NCI-H1105 treated with DMSO at 0.1 percent for 48 hours (cell line): ENCODE measurements around the gene NUP214.
"Not testable (repeated sequence)": the region's sequence is repeated elsewhere in the genome, so short reads cannot be mapped to it uniquely, and the experiment has no call there.

ENCODE experiments used
- DNase-seq: peaks from one replicate; lab custom pipeline; 2025; lab: John Stamatoyannopoulos, UW

Gene NUP214

DNA sequence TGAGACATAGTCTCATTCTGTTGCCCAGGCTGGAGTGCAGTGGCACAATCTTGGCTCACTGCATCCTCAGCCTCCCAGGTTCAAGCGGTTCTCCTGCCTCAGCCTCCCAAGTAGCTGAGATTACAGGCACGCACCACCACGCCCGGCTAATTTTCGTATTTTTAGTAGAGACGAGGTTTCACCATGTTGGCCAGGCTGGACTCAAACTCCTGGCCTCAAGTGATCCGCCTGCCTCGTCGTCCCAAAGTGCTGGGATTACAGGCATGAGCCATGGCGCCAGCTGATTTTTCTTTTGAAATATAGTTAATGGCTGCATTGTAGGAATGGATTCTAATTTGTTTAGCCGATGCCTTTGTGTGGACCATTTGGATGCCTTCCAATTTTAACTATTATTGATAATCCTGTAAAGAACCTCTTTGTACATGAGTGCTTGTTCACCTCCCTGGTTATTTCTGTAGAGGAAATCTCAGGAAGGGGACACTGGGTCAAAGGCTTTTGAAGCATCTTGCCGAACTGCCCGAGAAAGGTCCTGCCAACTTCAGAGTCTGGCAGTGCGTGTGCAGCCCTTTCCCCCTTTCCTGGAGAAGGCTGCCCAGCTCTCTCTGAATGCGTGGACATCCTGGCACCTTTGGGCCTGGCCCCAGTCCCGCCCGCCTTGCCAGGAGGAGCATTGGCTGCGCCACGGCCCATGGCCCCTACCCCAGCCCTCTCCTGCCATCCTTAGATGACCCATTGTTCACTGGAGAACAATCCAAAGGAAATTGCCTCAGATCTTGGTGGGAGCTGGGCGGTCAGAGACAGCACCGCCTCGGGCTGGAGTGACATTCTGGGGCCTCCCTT, 8.9 kb upstream of the NUP214 start:
- no peak for DNase-seq

DNA sequence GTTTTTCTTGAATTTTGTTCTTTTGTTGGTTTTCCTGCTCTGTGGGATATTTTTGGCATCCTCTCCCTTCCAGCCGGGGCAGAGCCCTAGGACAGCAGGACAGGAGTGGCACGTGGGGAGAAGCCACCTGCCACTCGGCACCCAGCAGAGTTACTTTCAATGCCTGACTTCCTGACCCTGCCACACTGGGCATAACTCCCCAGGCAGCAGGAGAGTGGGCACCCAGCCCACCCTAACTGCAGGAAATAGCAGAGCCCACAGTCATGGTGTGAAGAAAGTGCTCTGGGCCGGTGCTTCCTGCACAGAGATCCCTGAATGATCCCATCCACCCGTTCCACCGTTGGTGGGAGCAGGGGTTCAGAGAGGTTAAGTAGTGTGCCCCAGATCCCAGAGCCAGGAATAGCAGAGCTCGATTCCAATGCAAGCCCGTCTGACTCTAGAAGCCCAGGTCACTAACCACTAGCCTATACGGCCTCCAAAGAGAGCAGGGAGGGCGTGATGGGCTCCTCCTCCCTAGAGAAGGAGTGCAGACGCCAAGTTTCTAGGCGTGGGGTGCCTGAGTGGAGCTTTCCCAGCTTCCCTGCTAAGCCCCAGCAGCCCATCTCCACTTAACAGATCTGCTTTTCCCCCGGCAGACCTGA, 8.1 kb upstream of the NUP214 start:
- DNase-seq = no peak

DNA sequence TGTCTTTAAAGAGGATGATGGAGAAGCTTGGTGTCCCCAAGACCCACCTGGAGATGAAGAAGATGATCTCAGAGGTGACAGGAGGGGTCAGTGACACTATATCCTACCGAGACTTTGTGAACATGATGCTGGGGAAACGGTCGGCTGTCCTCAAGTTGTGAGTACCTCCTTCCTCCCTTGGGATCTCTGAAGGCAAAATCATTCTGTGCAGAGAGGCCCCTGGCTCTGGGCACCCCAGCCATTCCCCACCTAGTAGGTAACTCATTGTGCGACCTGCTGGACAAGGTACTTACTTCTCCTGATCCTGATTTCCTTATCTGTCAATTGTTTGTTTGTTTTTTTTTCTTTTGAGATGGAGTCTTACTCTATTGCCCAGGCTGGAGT, 7.6 kb upstream of the NUP214 start:
- DNase-seq = no peak

DNA sequence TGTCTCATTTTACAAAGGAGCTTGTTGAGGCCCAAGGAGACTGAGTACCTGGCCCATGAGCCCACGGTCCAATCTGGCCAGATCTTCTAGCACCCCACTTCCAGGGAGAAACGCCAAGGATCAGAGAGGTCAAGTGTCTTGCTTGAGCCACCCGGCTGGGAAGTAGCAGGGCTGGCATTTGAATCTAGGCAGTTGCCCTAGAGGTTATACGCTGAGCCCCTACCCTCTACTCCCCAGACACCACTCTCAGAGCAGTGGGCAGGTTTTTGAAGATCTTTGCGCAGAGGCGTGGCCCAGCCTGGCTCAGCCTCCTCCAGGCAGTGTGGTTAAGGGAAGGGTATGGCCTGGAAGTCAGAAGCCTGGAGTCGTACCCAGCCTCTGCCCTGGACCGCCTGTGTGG, 5.8 kb upstream of the NUP214 start:
- DNase-seq = no peak

DNA sequence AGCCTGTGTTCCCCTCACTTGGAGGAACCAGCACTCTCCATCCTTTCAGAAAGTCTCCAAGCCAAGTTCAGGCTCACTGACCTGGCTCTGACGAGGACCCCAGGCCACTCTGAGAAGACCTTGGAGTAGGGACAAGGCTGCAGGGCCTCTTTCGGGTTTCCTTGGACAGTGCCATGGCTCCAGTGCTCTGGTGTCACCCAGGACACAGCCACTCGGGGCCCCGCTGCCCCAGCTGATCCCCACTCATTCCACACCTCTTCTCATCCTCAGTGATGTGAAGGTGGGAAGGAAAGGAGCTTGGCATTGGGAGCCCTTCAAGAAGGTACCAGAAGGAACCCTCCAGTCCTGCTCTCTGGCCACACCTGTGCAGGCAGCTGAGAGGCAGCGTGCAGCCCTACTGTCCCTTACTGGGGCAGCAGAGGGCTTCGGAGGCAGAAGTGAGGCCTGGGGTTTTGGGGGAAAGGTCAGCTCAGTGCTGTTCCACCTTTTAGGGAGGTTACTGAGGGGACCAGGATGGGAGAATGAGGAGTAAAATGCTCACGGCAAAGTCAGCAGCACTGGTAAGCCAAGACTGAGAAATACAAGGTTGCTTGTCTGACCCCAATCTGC, 4.7 kb upstream of the NUP214 start:
- no peak for DNase-seq

DNA sequence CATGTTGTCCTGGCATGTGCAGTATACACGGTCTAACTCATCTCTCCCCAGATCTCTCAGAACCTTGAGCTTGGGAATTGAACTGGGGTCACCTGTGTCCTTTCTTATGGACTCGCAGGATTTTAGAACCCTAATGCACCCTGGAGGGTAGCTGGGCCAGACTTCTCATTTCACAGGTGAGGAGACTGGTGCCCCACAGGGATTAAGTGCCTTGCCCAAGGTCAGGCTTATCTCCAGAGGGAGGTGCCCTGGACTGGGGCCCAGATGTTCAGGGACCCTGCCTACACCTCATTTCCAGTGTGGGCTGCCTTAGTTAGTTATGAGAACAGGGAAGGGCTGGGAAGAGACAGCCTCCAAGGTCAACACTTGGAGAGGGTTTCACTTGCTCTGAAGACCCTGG, 4.0 kb upstream of the NUP214 start:
- DNase-seq = no peak

DNA sequence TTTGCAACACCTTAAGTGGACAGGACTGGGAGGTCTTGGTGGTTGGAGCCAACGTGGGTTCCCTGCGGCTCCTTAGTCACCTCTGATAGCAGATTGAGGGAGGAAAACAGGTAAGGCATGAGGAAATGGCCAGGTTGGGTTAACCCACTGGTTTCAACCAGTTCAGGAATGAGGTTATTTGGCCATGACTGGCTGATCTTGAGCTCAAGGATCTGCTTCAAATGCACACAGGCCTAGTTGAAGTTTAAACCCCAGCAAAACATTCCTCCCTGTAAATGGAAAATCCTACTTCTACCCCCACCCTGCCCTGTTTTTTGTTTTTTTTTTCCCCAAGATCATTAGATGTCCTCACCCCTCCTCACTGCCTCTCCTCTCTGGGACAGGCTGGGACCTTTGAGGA, 3.2 kb upstream of the NUP214 start:
- no peak for DNase-seq

DNA sequence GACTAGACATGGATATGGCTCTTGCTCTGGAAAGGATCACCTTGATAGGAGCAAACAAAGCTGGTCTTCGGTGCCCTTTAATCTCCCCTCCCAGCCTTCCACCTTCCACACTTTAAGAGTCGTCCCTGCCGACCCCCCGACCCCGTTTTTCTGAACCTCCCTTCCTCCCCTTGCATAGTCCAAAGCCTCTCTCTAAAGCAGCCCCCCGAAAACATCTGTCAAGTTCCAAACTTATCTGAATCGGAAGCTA, 423 bp upstream of the NUP214 start:
- DNase-seq = no peak

DNA sequence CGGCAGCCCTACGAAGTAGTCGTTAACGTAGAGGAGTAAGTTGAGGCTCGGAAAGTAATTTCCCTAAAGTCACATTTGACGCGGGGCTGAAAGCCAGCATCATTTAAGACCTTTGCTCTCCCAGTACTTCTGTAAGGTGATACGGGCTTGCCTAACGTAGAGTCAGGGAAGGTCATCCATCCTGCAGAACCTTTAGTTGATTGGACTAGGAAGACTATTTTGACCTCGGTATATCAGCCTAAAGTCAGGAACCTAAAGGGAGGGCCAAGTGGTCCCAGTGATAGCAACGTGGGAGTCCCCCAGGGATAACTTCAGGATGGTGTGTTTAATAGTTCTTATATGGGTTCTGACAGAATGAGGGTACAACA, 657 bp downstream of the NUP214 start:
- no peak for DNase-seq

DNA sequence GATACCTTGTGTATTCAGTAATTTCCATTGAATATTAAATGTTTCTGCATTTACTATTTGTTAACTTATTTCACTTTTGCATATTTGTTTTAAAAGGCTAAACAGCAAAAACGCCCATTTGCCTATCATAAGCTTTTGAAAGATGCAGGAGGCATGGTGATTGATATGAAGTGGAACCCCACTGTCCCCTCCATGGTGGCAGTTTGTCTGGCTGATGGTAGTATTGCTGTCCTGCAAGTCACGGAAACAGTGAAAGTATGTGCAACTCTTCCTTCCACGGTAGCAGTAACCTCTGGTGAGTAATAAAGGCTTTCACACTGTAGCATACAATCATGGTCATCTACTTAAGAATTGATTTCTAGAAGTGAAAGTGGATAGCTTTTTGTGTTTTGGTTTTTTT, 3.8 kb downstream of the NUP214 start:
- DNase-seq = no peak

DNA sequence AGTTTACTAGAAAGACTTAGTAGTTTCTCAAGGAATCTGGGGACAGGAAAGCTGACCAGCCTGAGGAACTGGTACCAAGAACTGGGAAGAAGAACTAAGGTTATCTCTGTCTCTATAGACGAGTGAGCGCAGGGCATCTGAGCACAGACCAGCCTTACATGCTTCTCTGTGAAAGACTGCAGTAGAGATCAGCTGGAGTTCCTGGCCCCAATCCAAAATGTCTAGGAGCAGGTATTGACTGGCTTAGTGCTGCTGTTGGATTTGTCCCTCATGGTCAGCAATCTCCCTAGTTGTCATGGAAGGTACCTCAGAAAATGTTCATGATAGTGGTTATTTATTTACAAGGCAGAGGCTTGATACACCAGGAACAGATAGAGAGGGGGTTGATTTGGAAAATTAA, 13.3 kb downstream of the NUP214 start:
- DNase-seq = no peak

DNA sequence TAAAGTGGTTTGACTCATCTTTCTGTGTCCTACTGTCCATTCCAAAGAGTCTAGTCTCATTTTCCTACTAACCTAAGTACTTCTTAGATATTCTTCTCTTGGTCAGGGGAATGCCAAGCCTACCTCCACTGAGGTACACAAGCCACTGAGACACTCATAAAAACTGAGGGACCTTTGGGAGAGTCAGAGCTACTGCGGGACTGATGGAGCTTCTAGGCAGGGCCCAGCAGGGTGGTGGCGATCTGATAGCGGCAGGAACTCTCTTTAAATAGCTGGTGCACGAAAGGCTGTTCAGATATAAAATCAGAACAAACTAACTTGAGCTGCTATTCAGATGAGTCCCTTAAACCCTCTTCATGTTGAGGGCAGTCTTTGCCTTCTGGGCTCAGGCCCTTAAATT, 14.7 kb downstream of the NUP214 start:
- DNase-seq = no peak

DNA sequence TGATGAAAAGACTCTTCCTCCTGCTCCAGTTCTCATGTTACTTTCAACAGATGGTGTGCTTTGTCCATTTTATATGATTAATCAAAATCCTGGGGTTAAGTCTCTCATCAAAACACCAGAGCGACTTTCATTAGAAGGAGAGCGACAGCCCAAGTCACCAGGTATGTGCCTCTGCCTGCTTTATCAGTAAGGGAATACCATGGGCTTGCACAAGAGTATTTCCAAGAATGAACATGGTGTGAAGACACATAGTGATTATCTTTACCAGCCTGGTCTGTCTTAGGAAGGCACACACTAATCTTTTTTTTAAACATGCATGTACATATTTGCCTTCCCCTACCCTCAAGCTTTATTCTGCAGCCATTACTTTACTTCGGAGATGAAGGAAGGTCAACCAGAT, 15.2 kb downstream of the NUP214 start:
- DNase-seq = no peak

DNA sequence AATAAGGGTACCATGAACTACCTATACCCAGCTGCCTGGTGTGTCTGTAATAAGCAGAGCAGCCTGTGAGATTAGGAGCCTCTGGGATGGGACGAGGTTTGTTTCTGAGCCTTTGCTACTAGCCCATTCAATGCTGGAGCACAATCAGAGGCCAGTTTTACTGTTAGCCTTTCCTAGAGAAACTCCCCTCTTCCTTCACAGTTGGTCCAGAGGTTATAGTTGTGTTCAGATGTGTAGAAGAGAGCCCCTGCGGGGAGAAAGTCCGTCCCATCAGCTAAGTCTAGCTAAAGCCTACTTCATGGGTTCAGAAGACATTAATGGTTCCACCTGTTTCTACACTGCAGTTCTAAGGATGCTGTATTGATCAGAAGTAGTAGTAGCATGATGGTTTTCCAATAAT, 16.8 kb downstream of the NUP214 start:
- DNase-seq = no peak

DNA sequence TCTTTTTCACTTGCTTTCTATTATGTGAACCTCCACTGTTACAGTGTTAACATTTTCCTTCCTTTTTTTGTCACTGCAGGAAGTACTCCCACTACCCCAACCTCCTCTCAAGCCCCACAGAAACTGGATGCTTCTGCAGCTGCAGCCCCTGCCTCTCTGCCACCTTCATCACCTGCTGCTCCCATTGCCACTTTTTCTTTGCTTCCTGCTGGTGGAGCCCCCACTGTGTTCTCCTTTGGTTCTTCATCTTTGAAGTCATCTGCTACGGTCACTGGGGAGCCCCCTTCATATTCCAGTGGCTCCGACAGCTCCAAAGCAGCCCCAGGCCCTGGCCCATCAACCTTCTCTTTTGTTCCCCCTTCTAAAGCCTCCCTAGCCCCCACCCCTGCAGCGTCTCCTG, 18.8 kb downstream of the NUP214 start:
- DNase-seq = no peak

DNA sequence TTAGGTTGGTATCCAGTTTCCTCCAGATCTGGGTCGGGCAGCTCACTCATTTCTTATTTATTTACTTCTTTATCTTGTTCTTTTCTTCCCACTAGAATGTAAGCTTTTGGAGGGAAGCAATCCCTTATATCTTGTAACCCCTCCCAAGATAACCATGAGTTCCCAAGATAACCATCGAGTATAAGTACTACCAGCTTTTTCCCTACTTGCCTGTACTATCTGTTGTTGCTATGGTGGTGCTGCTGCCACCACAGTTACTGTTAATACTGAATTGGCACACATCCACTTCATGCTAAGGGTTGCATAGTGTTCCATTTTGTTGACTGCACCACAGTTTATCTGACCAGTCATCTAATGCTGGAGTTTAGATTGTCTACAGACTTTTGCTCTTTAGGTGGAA, 19.9 kb downstream of the NUP214 start:
- no peak for DNase-seq

DNA sequence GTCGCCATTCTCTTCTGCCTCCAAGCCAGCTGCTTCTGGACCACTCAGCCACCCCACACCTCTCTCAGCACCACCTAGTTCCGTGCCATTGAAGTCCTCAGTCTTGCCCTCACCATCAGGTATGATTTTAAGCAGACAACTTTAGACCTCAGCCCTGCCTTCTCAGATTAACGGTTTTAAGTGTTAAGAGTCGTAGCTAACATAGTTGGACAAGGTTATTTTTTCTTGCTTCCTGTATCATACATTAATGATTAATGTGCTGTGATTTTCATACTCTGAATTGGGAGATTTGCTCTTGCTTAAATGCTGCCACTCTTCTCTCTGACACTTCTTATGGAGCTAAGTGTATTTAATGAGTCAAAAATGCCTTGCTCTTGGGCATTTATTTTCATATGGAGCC, 20.8 kb downstream of the NUP214 start:
- no peak for DNase-seq

DNA sequence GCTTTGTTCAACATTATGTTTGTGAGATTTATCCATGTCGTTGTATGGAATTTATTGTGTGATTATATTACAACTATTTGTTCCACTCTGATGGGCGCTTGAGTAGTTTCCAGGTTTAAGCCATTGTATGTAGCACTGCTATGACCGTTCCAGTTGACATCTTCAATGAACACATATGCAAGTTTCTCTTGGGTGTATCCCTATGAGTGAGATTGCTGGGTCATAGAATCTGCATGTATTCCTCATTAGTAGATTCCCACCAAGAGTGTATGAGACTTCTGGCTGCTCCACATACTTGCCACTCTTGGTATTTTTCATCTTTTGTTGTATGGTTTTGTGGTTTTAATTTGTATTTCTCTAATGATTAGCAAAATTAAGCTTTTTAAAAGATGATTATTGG, 22.9 kb downstream of the NUP214 start:
- DNase-seq = no peak

DNA sequence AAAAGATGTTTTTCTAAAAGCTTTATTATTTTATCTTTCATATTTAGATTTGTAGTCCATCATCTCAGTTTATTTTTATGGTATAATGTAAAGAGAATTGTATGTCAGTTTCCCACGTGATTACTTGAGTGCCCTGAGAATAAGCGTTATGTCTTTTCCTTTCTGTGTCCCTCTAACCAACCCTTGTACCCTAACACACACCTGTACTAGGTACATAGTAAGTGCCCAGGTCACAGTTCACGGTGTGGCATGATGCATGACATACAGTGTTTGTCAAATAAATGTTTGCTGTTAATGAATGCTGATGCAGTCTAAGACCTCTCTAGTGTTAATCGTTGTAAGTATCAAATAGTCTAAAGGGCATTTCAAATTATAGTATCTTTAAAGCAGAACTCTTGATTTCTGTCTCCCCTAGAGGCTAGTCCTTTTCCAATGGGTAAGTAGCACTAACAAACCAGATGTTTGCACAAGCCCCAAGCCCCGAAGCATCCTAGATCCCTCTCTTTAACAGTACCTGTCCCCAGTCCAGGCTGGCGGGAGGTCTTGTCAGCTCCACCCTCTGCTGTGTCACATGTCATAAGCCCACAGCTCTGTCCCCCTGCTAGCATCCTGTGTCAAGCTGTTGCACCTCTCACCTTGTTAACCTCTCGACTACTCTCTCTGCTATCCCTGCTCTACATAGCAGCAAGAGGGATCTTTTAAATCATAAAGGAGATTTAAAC, 23.7 kb downstream of the NUP214 start:
- no peak for DNase-seq

DNA sequence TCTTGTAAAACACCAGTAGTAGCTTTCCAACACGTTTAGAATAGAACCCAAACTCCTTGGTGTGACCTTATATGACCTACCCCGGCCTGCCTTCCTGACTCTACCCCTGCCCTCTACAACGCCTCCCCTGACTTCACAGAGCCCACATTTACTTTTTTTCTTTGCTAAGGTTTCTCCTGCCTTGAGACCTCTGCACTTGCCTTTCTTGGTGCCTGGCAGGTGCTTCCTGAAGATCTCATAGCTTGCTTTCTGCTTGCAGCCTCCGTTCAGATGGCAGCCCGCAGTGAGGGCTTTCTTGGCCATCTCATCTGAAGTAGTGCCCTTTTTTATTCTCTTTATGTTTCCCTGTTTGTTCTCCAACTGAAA, 24.3 kb downstream of the NUP214 start:
- no peak for DNase-seq

DNA sequence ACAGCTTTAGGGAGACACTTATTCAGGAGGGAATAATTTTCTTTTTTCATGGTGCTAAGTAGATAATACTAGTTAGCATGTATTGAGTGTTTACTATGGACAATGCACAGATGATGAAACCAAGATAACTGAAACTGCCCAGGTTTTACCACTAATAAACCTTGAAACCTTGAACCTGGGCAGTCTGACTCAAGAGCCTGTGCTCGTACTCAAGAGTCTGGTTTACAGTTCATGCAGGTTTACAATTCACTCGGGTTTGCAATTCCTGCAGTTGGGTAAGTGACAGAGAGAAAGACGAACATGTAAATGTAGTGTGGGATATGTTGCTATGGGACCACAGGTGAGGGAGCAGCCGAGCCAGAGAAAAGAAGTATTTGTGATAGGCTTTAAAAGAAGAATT, 28.2 kb downstream of the NUP214 start:
- no peak for DNase-seq

DNA sequence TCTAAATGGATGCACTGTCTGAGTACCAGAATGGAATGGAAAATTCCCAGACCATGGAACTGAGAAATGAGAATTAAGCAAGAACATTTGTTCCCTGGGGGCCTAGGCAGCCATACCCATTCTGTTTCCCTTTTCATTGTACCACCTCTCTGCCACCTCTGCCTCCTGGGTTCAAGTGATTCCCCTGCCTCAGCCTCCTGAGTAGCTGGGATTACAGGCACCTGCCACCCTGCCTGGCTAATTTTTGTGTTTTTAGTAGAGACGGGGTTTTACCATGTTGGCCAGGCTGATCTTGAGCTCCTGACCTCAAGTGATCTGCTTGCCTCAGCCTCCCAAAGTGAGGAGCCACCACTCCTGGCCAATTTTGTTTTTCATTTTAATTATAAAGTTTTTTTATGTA, 33.3 kb downstream of the NUP214 start:
- DNase-seq = not testable (repeated sequence)

DNA sequence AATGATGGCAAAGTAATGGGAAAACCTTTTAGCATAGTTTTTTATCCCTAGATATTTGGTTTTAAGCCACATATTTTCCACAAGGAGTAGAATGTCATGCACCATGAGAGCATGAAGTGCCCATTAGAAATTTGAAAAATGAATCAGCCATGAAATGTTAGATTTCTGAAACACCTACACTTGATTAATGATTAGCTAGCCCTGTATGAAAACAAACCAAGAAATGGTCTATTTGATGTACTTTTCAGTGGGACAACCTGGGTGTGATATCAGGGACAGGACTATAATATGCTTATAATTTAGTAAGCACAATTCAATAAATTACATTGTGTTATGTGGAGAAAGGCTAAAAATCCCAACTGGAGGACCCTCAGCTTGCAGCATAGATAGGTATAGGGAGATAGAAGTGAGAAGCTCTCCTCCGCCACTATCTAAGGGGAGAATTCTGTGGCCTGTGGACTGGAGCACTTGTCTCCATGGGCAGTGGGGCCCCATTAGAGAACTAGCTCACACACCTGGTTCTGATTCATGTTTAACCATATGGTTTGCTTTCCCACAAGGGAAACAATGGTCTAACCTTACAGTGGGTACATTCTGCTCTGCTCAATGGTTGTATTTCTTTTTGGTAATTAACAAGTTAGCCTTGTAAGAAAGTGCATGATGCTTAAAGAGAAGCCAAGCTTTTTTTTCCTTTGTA, 35.2 kb downstream of the NUP214 start:
- no peak for DNase-seq
